HepG2 (cell line): ENCODE results near the gene HBM.

Experiments
- BRF2 ChIP-seq: sonication (generic); formaldehyde crosslinking; IDR thresholded peaks from 2 replicates; pipeline ENCODE4 v1.8.1; 2022; ENCODE audit warnings: mild to moderate bottlenecking, missing genetic modification reagents
- EP300 ChIP-seq, 3 experiments: sonication (generic) in 1 of 3; formaldehyde crosslinking in 1 of 3; IDR thresholded peaks; 2 replicates each; pipeline versions ENCODE4 v1.5.1 to v1.6.1; 2011 to 2020; ENCODE audit warnings: low read depth in 2 of 3, low read length in 2 of 3, borderline replicate concordance in 1 of 3, improper control_type of control experiment in 1 of 3, mild to moderate bottlenecking in 1 of 3, missing genetic modification reagents in 1 of 3, moderate library complexity in 1 of 3
- FOXM1 ChIP-seq: sonication (generic); formaldehyde crosslinking; IDR thresholded peaks from 2 replicates; pipeline ENCODE4 v1.5.0; 2020; ENCODE audit warnings: missing genetic modification reagents
- KLF16 ChIP-seq, 2 experiments: sonication (generic) in 1 of 2; formaldehyde crosslinking in 1 of 2; IDR thresholded peaks; 2 replicates each; pipeline versions ENCODE4 v1.6.1 to v1.8.0; 2016 to 2023; ENCODE audit warnings: missing genetic modification reagents in 2 of 2, missing compliant biosample characterization in 1 of 2
- POLR2AphosphoS5 ChIP-seq: IDR thresholded peaks from 2 replicates; pipeline ENCODE4 v1.6.1; 2012; ENCODE audit warnings: low read depth, low read length
- SIN3A ChIP-seq: IDR thresholded peaks from 2 replicates; pipeline ENCODE4 v1.6.1; 2011; ENCODE audit warnings: low read depth, mild to moderate bottlenecking, control low read depth, low read length, borderline replicate concordance
- SRSF4 ChIP-seq: fragments of 200-400 bp; formaldehyde crosslinking; IDR thresholded peaks from one replicate; pipeline ENCODE4 v1.6.1; 2018; ENCODE audit warnings: mild to moderate bottlenecking, low read depth, low read length, moderate library complexity; ENCODE audit not compliant: poor library complexity, severe bottlenecking
- TCF7 ChIP-seq: sonication (generic); IDR thresholded peaks from 2 replicates; pipeline ENCODE4 v1.6.1; 2016; ENCODE audit warnings: antibody characterized with exemption, low read depth
- ZNF121 ChIP-seq: sonication (generic); formaldehyde crosslinking; IDR thresholded peaks from 2 replicates; pipeline ENCODE4 v1.5.0; 2020; ENCODE audit warnings: mild to moderate bottlenecking, missing genetic modification reagents
- ZNF354B ChIP-seq: sonication (generic); formaldehyde crosslinking; IDR thresholded peaks from 2 replicates; pipeline ENCODE4 v1.8.0; 2022; ENCODE audit warnings: mild to moderate bottlenecking, missing genetic modification reagents
- ZNF879 ChIP-seq: sonication (generic); formaldehyde crosslinking; IDR thresholded peaks from 2 replicates; pipeline ENCODE4 v1.8.1; 2023; ENCODE audit warnings: missing genetic modification reagents
- TF ChIP-seq, protein P1 (sequence below): sonication (generic); formaldehyde crosslinking; IDR thresholded peaks from 2 replicates; pipeline ENCODE4 v1.4.0; 2020; ENCODE audit warnings: low read depth, mild to moderate bottlenecking, missing genetic modification reagents

DNA sequence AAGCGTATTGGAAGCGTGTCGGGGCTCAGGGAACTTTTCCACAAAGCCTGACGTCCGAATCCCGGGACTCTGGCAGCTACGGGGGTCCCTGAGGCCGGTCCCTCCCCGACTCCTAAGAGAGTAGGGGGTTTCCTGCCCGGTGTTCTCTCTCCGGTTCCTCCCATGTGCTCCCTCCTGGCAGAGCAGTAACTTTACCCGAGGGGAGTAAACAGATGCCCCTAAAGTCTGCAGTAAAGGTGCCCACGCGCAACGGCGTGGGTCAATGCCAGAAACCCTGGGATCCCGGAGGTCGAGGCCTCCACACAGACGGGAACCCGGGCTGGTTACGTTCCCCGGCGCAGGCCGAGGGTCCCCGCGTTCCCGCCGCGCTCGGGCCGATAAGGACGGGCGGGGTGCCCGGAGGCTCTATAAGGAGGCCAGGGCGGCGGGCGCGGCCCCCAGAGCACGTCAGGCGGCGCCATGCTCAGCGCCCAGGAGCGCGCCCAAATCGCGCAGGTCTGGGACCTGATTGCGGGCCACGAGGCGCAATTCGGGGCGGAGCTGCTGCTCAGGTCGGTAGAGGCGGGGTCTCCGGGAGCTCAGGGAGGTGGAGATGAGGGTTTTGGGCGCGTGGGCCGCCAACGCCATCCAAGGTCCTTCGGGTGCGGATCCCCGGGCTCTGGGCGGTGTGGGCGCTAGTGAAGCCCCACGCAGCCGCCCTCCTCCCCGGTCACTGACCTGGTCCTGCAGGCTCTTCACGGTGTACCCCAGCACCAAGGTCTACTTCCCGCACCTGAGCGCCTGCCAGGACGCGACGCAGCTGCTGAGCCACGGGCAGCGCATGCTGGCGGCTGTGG, at the start of gene HBM:
- no peak for TF ChIP-seq ZNF879 (CRISPR knock-in tag)
- no peak for TF ChIP-seq BRF2 (CRISPR knock-in tag)
- TF ChIP-seq POLR2AphosphoS5: no peak
- TF ChIP-seq KLF16 (CRISPR knock-in tag; IDR thresholded peaks at IDR 0.05): no peak
- no peak for TF ChIP-seq EP300 (IDR thresholded peaks at IDR 0.05; ENCODE audit: low read depth in 2 of 2, low read length in 2 of 2)
- TF ChIP-seq EP300 (CRISPR knock-in tag; IDR thresholded peaks at IDR 0.05; ENCODE audit: borderline replicate concordance): no peak
- TF ChIP-seq, protein P1, sequence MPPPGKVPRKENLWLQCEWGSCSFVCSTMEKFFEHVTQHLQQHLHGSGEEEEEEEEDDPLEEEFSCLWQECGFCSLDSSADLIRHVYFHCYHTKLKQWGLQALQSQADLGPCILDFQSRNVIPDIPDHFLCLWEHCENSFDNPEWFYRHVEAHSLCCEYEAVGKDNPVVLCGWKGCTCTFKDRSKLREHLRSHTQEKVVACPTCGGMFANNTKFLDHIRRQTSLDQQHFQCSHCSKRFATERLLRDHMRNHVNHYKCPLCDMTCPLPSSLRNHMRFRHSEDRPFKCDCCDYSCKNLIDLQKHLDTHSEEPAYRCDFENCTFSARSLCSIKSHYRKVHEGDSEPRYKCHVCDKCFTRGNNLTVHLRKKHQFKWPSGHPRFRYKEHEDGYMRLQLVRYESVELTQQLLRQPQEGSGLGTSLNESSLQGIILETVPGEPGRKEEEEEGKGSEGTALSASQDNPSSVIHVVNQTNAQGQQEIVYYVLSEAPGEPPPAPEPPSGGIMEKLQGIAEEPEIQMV (CRISPR knock-in tag): no peak
- TF ChIP-seq SRSF4: no peak
- TF ChIP-seq ZNF354B: no peak
- no peak for TF ChIP-seq FOXM1 (CRISPR knock-in tag)
- no peak for TF ChIP-seq TCF7
- no peak for TF ChIP-seq ZNF121 (CRISPR knock-in tag)
- TF ChIP-seq SIN3A: no peak
